GM13976 (cell line): ENCODE data around the gene COPZ2.

ENCODE experiments used
- DNase-seq: peaks from one replicate; pipeline ENCODE4 v3.0.0; 2012; ENCODE audit warnings: low spot score
- CTCF ChIP-seq: IDR thresholded peaks from 2 replicates; pipeline ENCODE4 v1.5.1; 2012; ENCODE audit warnings: borderline replicate concordance, mild to moderate bottlenecking; ENCODE audit not compliant: insufficient read depth; ENCODE audit errors: extremely low read depth, missing control alignments, control extremely low read depth
- in situ Hi-C: fragments of 300-500 bp; cut with MboI; formaldehyde crosslinking; loops from one replicate; pipeline ENCODE4 v1.12.0; 2022; ENCODE audit warnings: low sequenced_read_pairs, mixed read lengths, inconsistent platforms; ENCODE audit not compliant: unreplicated experiment

The COPZ2 gene

GRCh38 chr17:47987240-47987835 lies 50.3 kb downstream of the COPZ2 start:
- no peak for DNase-seq
- TF ChIP-seq CTCF: no peak
- in situ Hi-C loops: no loop called here

GRCh38 chr17:47986520-47986919 lies 51.1 kb downstream of the COPZ2 start:
- no peak for TF ChIP-seq CTCF
- no peak for DNase-seq
- in situ Hi-C loops: no loop called here

DNA sequence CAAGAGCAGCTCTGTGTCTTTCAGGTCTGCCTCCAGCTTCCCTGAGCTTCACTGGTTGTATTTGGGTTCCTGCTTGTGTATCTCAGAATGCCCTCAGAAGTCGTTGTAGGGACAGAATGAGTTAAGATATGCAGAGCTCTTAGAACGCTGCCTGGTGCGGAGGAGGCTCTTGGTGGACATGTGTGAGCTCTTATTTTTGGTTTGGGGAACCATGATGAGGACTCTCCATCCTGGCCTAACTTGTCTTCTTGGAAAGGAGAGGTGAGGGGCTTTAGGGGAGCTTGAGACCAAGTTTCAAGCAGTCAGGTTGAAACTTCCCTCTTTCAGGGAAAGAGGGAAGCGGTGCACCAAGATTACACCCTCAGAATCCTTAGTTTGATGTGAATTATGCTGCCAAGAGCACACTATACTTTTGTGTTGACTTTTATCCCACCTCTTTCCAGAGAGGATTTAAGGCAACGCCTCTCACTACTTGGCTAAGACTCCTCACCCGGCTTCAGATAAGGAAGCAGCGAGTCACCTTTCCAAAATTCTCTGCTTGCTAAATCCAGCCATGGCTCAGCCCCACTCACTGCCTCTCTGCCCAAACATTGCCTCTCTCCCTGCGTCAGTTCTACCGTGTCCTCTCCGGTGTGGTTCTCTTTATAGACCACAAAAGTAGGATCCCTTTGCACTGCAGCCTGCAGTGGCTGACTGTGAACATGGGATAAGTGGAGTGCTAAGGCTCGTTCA lies 53.9 kb downstream of the COPZ2 start:
- no peak for DNase-seq
- no peak for TF ChIP-seq CTCF
- in situ Hi-C loops: loop anchor here (5.0 kb wide), 1 partner anchor 34 kb away; no protein-coding TSS in a partner anchor

DNA sequence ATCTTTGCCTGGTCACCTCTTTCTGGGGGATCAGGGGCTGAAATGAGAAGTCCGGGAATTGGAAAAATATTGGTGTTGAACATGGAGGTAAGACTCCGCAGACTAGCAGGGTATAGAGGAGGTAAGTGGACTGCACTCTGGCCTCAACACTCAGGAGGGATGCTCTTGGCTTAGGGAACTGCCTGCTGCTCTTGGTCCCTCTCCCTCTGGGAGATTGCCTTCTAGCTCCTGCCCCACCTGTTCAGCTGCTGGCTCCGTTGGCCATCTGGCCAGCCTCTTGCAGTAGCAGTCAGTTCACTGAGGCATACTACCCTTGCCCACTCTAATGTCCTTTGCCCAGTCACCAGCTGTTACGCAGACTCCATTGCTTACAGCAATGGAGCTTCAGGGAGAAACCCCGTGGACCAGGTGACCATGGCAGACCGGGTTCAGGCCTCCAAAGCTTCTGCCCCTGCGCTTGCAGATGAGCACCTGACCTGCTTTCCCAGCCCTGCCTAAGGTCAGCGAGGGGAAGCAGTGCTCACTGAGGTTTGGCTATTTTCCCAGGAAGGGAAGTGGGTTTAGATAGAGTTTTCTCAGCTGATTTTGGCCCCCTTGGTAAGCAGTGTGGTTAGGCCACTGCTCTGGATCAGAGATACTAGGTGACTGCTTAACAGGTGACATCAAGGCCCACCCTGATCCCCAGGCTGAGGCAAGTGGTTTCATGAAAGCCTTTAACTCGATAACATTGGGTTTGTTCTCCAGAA lies 54.8 kb downstream of the COPZ2 start:
- no peak for DNase-seq
- no peak for TF ChIP-seq CTCF
- in situ Hi-C loops: loop anchor here (5.0 kb wide), 1 partner anchor 34 kb away; no protein-coding TSS in a partner anchor

DNA sequence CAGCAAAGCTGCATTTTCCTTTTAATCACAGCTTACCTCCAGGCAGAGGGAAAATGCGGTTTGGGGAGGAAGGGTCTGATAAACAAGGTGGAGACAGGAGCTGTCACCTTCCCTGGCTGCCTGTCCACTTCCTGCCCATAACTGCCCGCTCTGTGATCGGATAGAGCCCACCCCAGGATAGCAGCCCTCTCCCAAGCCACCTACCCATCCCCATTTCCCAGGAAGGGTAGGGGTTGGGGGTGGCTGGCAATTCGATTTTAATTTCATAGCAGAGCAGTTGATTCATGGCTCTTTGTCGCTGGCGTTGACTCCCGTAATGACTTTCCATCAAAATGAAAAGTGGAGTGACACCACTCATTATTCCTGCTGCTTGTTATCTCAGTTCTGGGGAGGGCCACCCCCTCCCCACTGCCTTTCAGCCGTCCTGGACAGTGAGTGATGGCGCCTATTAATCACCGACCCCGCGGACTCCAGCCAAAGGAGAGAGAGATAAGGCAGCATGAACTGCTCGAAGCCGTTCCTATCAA lies 55.4 kb downstream of the COPZ2 start:
- in situ Hi-C loops: loop anchor here (5.0 kb wide), 1 partner anchor 35 kb away; no protein-coding TSS in a partner anchor
- TF ChIP-seq CTCF: no peak
- no peak for DNase-seq

DNA sequence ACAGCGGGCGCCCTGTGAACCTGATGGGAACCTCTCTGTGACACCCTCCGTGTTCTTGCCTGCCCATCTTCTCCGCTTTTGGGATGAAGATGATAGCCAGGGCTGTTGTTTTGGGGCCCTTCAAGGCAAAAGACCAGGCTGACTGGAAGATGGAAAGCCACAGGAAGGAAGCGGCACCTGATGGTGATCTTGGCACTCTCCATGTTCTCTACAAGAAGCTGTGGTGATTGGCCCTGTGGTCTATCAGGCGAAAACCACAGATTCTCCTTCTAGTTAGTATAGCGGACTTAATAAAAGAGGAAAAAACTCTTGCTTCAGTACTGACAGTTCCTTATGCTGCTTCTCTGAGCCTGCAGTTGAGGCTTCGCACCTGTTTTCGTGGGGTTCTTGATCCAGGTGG lies 56.1 kb downstream of the COPZ2 start:
- in situ Hi-C loops: loop anchor here (5.0 kb wide), 1 partner anchor 36 kb away; no protein-coding TSS in a partner anchor
- TF ChIP-seq CTCF: no peak
- DNase-seq: no peak
